Liver (tissue), 9 donors: ENCODE data around the gene COBL. TPM values are rescaled to one million over a fixed set of nuclear protein-coding genes. Genes with fewer than 3 reads are reported as not detected.

Experiments used
- DNase-seq: peaks from one replicate; pipeline ENCODE4 v3.0.0-alpha.2; 2017; ENCODE audit warnings: low spot score
- H3K27ac ChIP-seq, 2 donors: one replicate each; pipeline ENCODE4 v1.7.0; 2013; ENCODE audit warnings: inconsistent platforms in 2 of 2, low read length in 2 of 2, control low read depth in 1 of 2, low read depth in 1 of 2, mild to moderate bottlenecking in 1 of 2
- H3K27me3 ChIP-seq, 4 donors: one replicate each; pipeline versions ENCODE4 v1.6.1 to v1.7.0; 2013; ENCODE audit warnings: low read length in 3 of 4, inconsistent platforms in 1 of 4, mild to moderate bottlenecking in 1 of 4, moderate library complexity in 1 of 4; ENCODE audit not compliant: control insufficient read depth in 4 of 4, insufficient read depth in 4 of 4
- H3K36me3 ChIP-seq, 4 donors: one replicate each; pipeline versions ENCODE4 v1.6.1 to v1.7.0; 2013; ENCODE audit warnings: low read length in 3 of 4, mild to moderate bottlenecking in 3 of 4, low read depth in 1 of 4, moderate library complexity in 1 of 4; ENCODE audit not compliant: control insufficient read depth in 4 of 4, insufficient read depth in 3 of 4
- H3K4me1 ChIP-seq, 4 donors: one replicate each; pipeline versions ENCODE4 v1.6.1 to v1.7.0; 2013; ENCODE audit warnings: low read length in 3 of 4, mild to moderate bottlenecking in 3 of 4, moderate library complexity in 1 of 4; ENCODE audit not compliant: control insufficient read depth in 4 of 4, insufficient read depth in 4 of 4
- H3K4me3 ChIP-seq, 3 donors: one replicate each; pipeline versions ENCODE4 v1.6.1 to v1.7.0; 2013; ENCODE audit warnings: low read length in 3 of 3, control low read depth in 1 of 3, low read depth in 1 of 3, mild to moderate bottlenecking in 1 of 3
- H3K9ac ChIP-seq, 2 donors: one replicate each; pipeline ENCODE4 v1.7.0; 2013; ENCODE audit warnings: low read length in 2 of 2, mild to moderate bottlenecking in 2 of 2, moderate library complexity in 2 of 2, control low read depth in 1 of 2, low read depth in 1 of 2
- H3K9me3 ChIP-seq, 4 donors: one replicate each; pipeline versions ENCODE4 v1.6.1 to v1.7.0; 2013; ENCODE audit warnings: low read length in 3 of 4; ENCODE audit not compliant: control insufficient read depth in 4 of 4
- ATF3 ChIP-seq: IDR thresholded peaks from 2 replicates; pipeline ENCODE4 v1.6.1; 2016; ENCODE audit warnings: antibody characterized with exemption
- EGR1 ChIP-seq, 2 donors: IDR thresholded peaks; 2 replicates each; pipeline ENCODE4 v1.6.1; 2016 to 2018; ENCODE audit warnings: antibody characterized with exemption in 2 of 2, low read depth in 2 of 2
- FOXA1 ChIP-seq: IDR thresholded peaks from 2 replicates; pipeline ENCODE4 v1.6.1; 2016; ENCODE audit warnings: antibody characterized with exemption
- FOXA2 ChIP-seq: IDR thresholded peaks from 2 replicates; pipeline ENCODE4 v1.6.1; 2016; ENCODE audit warnings: antibody characterized with exemption
- GABPA ChIP-seq, 2 donors: IDR thresholded peaks in 1 of 2; conservative IDR thresholded peaks in 1 of 2; 2 replicates each; pipeline ENCODE4 v1.6.1; 2016; ENCODE audit warnings: antibody characterized with exemption in 2 of 2, mild to moderate bottlenecking in 1 of 2, moderate library complexity in 1 of 2
- HNF4A ChIP-seq, 2 donors: conservative IDR thresholded peaks; 2 replicates each; pipeline ENCODE4 v1.6.1; 2016; ENCODE audit warnings: antibody characterized with exemption in 2 of 2, mild to moderate bottlenecking in 2 of 2
- HNF4G ChIP-seq: IDR thresholded peaks from 2 replicates; pipeline ENCODE4 v1.6.1; 2016; ENCODE audit warnings: antibody characterized with exemption
- JUND ChIP-seq, 2 donors: IDR thresholded peaks; 2 replicates each; pipeline ENCODE4 v1.6.1; 2016; ENCODE audit warnings: antibody characterized with exemption in 2 of 2
- NR2F2 ChIP-seq: IDR thresholded peaks from 2 replicates; pipeline ENCODE4 v1.6.1; 2016; ENCODE audit warnings: antibody characterized with exemption
- REST ChIP-seq: IDR thresholded peaks from 2 replicates; pipeline ENCODE4 v1.6.1; 2016; ENCODE audit warnings: antibody characterized with exemption, mild to moderate bottlenecking
- RXRA ChIP-seq, 2 donors: IDR thresholded peaks; 2 replicates each; pipeline ENCODE4 v1.6.1; 2017 to 2018; ENCODE audit warnings: antibody characterized with exemption in 2 of 2, mild to moderate bottlenecking in 1 of 2
- SP1 ChIP-seq: IDR thresholded peaks from 2 replicates; pipeline ENCODE4 v1.6.1; 2018; ENCODE audit warnings: antibody characterized with exemption, mild to moderate bottlenecking
- YY1 ChIP-seq: IDR thresholded peaks from 2 replicates; pipeline ENCODE4 v1.6.1; 2016; ENCODE audit warnings: antibody characterized with exemption, mild to moderate bottlenecking
- ZBTB33 ChIP-seq: IDR thresholded peaks from 2 replicates; pipeline ENCODE4 v1.6.1; 2016; ENCODE audit warnings: antibody characterized with exemption
- WGBS: extraction: QIAGEN DNeasy Blood & Tissue Kit; methylation state at CpG from one replicate; pipeline ENCODE4 v1.1.7; 2013; 5-methylcytosine and 5-hydroxymethylcytosine counted together
- polyA plus RNA-seq, 2 donors: library from polyadenylated mRNA; stranded (reverse) in 1 of 2; unstranded in 1 of 2; fragments of 200-250 nt in 1 of 2; fragments of >200 nt in 1 of 2; fragmentation: Nextera tagmentation in 1 of 2; extraction: Ambion mirVana in 1 of 2; gene quantifications; one replicate each; pipeline versions ENCODE4 v1.2.1 to v1.2.3, GENCODE V29; 2013 to 2015
- total RNA-seq, 2 donors: library from RNA; depleted of rRNA; stranded (reverse); fragments of >200 nt; gene quantifications; one replicate each; pipeline ENCODE4 v1.2.3, GENCODE V29; 2014
- donor health status: healthy.
- donor health status: healthy.
- donor health status: healthy.
- donor health status: healthy.
- donor health status: healthy.

COBL gene
- total and polyA plus RNA-seq, 4 donors: 5.8 to 18.7 (median 10.7) TPM

GRCh38 chr7:51127618-51127904 lies 189.0 kb downstream of the COBL start:
- WGBS: 60% methylated on average over 3 of the region's 3 CpGs
- Histone ChIP-seq H3K27ac (no peak overlapping the region), H3K4me1 (no peaks in the 10 kb centered on the region), H3K9me3 (no peaks in the 10 kb centered on the region), H3K36me3 (peaks cover 2 to 6% (median 5%) of the 10 kb centered on the region in 4 donors), H3K9ac (no peak overlapping the region), H3K4me3 (no peak overlapping the region), H3K27me3 (no peaks in the 10 kb centered on the region)
- no peak for TF ChIP-seq HNF4A (conservative IDR thresholded peaks at IDR 0.05)
- TF ChIP-seq YY1: no peak
- no peak for TF ChIP-seq REST
- TF ChIP-seq NR2F2: no peak
- DNase-seq: no peak

- DNase-seq: peak; percentile 23
- H3K27me3 ChIP-seq: no peaks in the 10 kb centered on the region
- H3K27ac ChIP-seq: no peak overlapping the region
- peaks cover 0 to 6% (median 4%) of the 10 kb centered on the region in 4 donors for H3K36me3 ChIP-seq
- 95% methylated on average over 19 of the region's 19 CpGs for WGBS
- no peak overlapping the region for H3K9ac ChIP-seq
- H3K4me1 ChIP-seq: no peaks in the 10 kb centered on the region
- H3K4me3 ChIP-seq: no peak overlapping the region
- H3K9me3 ChIP-seq: no peaks in the 10 kb centered on the region
- TF ChIP-seq FOXA1: no peak
- no peak for TF ChIP-seq NR2F2
- TF ChIP-seq HNF4G: no peak
- TF ChIP-seq HNF4A (conservative IDR thresholded peaks at IDR 0.05): no peak
- TF ChIP-seq RXRA (IDR thresholded peaks at IDR 0.05): no peak
- no peak for TF ChIP-seq EGR1 (IDR thresholded peaks at IDR 0.05; ENCODE audit: low read depth in 2 of 2)
- no peak for TF ChIP-seq ZBTB33
- no peak for TF ChIP-seq GABPA (IDR thresholded peaks at IDR 0.05 in 1 of 2, conservative IDR thresholded peaks at IDR 0.05 in 1 of 2)
- no peak for TF ChIP-seq REST
- no peak for TF ChIP-seq ATF3
- TF ChIP-seq YY1: no peak
- TF ChIP-seq SP1: no peak
- no peak for TF ChIP-seq FOXA2
- TF ChIP-seq JUND (IDR thresholded peaks at IDR 0.05): no peak
Measured at GRCh38 chr7:51126813-51127617, 189.6 kb downstream of the COBL start.
